GM12892 (cell line): Measurements from ENCODE around the gene SLC45A3.

Experiments used
- DNase-seq: peaks from one replicate; pipeline ENCODE4 v3.0.0; 2011; ENCODE audit not compliant: insufficient read length
- FAIRE-seq: peaks from 2 replicates; lab custom pipeline; 2011; peaks lifted over from hg19 to GRCh38; lab: Jason Lieb, UNC
- POLR2A ChIP-seq: IDR thresholded peaks from 2 replicates; pipeline ENCODE4 v1.6.1; 2011; ENCODE audit warnings: low read depth, low read length, control low read depth
- POLR2AphosphoS5 ChIP-seq: IDR thresholded peaks from 2 replicates; pipeline ENCODE4 v1.6.1; 2011; ENCODE audit warnings: low read depth, low read length, control low read depth
- TAF1 ChIP-seq: IDR thresholded peaks from 2 replicates; pipeline ENCODE4 v1.6.1; 2011; ENCODE audit warnings: low read depth, mild to moderate bottlenecking, control low read depth, low read length, borderline replicate concordance

SLC45A3 gene

DNA sequence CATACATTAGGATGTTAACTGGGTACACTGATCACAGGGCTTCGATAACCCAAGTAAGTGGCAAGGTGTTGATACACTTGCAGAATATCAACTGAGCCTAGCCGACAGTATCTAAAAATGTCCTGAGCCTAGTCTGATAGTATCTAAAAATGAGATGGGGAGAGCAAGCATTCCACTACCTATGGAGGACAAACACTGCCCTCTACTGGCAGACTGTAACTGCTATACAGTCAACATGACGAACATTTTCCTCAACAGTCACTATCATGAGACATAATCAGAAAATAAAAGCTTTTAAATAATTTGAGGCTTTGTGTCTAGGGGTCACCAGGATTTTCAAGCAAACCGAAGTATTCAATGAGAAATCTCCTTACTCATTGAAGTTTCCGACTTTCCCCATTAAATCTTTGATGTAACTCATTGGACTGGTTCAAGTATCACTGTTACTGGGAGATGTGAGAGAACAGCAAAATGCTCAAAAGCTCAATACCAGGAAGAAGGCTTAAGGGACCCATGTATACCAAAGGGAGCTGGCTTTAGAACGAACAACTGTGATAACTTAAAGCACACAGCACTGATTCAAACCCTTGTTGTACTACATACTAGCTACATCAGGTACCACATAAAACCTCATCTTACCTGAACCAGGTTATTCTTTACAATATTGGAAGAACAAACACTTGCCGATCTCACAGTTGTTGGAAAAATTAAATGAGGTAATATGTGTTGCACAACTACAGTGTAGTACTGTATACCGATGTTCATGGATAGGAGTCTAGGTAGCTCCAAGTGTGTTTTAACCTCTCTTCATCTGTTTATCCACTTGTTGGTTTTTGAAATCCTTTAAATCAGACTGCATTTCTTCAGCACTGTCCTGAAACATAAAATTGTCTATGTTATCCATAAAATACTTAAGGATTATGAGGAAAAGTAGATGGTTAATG, 31.1 kb upstream of the SLC45A3 start:
- FAIRE-seq, result peak; percentile 73
- no peak for TF ChIP-seq TAF1
- TF ChIP-seq POLR2A, result no peak
- TF ChIP-seq POLR2AphosphoS5, result no peak
- DNase-seq, result no peak

DNA sequence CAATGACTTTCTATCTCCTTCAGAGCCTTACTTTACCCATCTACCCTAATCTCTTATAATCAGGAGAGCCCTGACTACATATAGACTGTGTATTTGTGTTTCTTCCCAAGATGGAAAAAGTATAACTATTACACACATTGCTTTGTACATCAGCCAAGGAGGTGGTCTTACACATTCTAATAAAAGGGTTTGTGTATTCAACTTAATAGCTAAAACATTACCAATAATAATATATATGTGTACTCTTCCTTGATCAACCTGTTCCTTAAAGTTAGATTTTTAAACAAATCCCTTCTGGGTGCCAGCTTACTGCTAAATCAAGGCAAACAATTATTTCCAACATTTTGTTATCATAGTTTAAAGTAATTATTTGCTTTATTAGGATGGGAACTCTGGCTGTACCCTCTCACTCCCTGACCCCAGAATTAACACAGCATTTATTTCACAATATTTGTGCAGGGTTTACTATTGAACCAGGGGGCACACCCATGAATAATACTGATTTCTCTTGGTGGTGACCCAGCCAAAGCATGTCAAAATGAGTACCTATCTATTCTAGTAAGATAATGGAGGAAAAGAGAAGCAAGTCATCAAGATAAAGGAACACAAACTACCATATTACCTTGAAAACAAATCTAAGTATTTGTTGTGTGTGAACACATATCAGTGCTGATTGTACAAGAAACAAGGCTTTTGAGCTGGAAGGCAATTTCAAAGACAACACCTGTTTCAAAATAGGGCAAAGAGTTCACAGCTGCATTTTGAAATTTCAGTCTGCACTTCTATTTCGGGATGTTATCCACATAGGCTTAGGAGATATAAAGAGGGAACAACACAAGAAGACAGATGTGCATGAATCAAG, 30.1 kb upstream of the SLC45A3 start:
- FAIRE-seq, result no peak
- TF ChIP-seq POLR2AphosphoS5, result no peak
- no peak for TF ChIP-seq POLR2A
- no peak for TF ChIP-seq TAF1
- no peak for DNase-seq

DNA sequence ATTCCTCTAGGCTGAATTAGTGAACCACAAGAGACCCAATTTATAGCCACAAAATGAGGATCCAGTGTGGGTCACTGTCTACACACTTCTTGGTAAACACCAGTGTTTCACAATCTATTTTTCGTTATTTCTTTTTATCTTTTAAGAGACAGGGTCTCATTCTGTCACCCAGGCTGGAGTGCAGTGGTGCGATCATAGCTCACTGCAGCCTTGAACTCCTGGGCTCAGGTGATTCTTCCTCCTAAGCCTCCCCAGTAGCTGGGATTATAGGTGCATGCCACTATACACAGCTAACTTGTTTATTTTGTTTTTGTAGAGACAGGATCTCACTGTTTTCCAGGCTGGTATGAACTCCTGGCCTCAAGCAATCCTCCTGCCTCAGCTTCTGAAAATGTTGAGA, 29.3 kb upstream of the SLC45A3 start:
- TF ChIP-seq POLR2A (no peak), POLR2AphosphoS5 (no peak)
- DNase-seq (no peak), FAIRE-seq (no peak)

DNA sequence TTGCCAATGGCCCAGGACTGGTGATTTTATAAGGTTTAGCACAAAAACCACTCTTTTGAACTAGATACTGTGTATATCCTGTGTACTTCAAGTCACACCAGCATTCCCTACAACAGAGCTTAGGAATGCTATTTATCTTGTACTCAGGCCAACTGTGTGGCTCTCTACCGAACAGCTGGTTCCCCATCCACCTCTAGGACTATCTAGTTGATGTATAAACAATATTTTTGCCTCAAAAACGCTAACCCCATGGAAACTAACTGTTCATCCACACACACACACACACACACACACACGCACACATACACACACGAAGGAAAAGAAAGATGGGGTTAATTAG, 28.7 kb upstream of the SLC45A3 start:
- TF ChIP-seq POLR2AphosphoS5 (no peak), POLR2A (no peak)
- DNase-seq (no peak), FAIRE-seq (no peak)

DNA sequence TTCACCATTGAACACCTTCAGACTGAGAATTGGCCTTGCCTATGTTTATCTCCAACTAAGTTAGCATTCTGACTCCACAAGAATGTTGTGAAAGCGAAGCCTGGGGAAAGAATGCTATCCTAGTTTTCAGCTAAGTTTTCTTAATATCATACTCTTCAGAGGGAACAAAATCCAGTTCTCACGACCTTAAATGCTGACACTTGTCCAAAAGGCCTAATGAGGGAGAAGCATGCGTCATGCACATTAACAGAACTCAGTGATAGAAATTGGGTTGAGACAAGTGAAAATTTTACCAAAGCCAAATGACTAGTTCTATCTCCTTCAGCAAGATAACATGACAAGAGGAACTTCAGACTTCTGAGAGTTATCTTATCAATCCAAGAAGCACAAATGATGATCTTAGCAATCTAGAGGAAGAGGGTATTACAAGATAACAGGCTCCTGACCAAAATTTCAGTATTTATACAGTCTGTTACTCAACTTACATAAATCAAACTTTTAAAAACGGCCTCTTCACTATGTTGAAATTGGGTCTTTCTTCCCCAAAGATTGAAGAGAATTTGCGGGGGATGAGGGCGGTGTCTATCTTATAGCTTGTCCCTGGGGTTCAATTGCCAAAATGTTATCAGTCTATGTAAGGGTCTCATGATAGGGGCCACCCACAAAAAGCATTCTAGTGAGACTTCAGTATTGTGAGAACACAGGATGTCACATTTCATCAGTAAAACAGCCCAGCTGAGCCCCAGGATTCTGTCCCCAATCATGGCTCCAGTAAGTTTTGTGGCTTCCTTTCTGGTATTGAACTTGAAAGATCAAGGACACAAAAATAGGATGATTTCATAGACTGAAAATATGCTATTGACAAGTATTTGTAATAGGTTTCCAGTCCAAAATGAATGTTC, 26.5 kb upstream of the SLC45A3 start:
- TF ChIP-seq POLR2A (no peak), TAF1 (no peak), POLR2AphosphoS5 (no peak)
- DNase-seq, result no peak
- FAIRE-seq, result no peak

DNA sequence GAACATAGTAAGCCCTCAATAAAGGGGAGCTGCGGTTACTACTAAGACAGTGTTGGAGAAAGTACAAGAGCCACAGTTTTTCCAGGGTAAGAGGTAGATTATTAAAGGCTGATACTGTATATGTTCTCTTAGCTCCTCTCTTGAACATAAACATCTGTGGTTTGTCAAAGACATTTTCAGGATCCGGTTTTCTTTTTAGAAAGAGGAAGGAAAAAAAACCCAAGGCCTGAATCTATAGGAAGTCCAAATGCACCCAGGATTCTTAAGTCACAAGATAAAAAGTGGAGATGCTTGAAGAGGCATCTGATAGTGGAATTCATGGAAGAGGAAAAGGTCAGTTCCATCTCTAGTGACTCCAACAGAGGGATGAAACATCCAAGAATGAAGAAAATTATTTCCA, 24.6 kb upstream of the SLC45A3 start:
- no peak for TF ChIP-seq TAF1
- no peak for TF ChIP-seq POLR2A
- no peak for TF ChIP-seq POLR2AphosphoS5
- no peak for FAIRE-seq
- no peak for DNase-seq

DNA sequence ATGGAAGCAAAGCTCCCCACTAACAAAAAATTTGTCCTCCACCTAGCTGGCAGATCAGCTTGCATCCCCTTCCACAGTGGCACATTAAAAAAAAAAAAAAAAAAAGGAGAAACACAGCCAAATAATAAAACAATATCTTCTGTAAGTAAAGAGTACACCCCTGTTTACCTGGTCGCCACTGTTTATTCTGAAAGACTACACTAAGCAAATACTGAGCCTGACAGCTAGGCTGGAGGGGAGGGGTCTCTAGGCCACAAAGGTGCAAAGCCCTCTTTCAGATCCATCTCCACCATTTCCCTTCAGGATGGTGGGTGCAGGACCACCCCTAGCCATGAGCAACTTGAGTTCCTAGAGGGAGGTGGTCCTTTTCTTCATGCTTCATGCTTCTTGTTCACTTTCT, 22.8 kb upstream of the SLC45A3 start:
- no peak for TF ChIP-seq POLR2AphosphoS5
- no peak for TF ChIP-seq POLR2A
- TF ChIP-seq TAF1, result no peak
- DNase-seq (no peak), FAIRE-seq (no peak)

DNA sequence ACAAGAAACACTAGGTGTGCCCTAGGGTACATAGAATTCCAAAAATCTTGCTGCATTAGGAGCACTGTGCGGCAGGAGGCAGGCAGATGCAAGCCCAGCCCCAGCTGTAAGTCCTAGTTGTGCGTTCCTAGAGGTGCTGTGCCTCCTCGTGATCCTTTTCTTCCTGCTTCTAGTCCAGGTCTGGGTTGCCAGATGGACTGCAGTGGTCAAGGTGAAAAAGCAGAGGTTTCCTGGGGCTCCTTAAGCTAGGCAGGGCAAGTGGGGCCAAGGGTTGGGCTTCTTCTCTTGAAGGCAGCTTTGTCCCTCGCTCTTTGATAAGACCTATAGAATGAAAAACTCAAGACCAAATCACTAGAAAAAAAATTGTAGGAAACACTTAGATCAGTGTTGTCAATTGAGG, 21.6 kb upstream of the SLC45A3 start:
- DNase-seq, result no peak
- TF ChIP-seq POLR2AphosphoS5, result no peak
- TF ChIP-seq POLR2A, result no peak
- FAIRE-seq, result no peak

DNA sequence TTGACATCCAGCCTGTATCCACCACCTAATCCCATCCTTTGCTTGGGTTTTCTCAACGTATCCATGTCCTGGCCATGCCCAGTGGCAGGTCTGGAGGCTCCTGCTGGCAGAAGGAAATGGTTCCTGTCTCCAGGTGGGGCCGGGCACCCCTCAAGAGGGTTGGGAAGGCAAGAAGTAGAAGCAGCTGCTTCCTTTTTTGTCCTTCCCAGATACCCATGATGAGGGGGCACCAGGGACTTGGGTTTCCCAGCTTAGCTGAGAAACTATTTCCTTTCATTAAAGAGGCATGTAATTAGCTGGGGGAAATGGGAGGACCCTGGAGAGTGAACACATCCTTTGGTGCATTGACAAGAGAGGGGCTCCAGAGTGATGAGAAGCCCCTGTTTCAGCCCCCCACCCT, 21.1 kb upstream of the SLC45A3 start:
- DNase-seq (no peak), FAIRE-seq (no peak)
- TF ChIP-seq POLR2A, result no peak

DNA sequence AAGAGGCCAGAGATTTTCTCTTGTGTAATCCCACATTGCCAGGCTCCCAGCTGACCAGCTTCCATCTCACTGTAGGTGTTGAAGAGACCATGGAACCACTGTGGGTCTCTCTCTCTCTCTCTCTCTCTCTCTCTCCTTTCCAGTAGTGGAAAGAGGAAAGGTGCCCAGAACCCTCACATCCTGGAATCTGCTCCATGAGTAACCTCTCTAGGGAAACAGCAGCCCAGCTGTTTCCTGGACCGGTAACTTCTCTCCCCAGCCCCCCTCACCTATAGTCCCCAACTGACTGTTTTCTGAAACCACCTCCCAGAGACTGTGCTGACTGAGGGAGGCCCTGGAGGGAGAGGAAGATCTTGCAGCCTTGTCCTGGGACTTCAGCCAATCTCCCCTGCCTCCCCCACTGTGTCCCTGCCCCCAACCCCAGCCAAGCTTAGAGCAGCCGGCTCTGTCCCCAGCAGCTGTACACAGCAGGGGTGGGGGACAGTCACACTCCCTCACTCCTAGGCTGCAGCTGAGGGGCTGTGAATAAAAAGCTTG, 20.6 kb upstream of the SLC45A3 start:
- FAIRE-seq (no peak), DNase-seq (no peak)
- TF ChIP-seq POLR2AphosphoS5, result no peak

DNA sequence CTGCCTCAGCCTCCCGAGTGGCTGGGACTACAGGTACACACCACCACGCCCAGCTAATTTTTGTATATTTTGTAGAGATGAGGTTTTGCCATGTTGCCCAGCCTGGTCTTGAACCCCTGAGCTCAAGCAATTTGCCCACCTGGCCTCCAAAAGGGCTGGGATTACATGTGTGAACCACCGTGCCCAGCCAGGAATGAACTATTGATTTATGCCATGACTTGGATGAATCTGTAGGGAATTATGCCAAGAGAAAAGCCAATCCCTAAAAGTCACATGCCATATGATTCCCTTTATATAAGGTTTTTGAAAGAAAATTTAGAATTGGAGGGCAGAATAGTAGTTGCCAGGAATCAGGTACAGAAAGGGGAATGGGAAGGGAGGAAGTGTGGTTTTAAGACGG, 19.1 kb upstream of the SLC45A3 start:
- FAIRE-seq, result no peak
- no peak for DNase-seq
- no peak for TF ChIP-seq TAF1
- TF ChIP-seq POLR2AphosphoS5, result no peak
- no peak for TF ChIP-seq POLR2A

DNA sequence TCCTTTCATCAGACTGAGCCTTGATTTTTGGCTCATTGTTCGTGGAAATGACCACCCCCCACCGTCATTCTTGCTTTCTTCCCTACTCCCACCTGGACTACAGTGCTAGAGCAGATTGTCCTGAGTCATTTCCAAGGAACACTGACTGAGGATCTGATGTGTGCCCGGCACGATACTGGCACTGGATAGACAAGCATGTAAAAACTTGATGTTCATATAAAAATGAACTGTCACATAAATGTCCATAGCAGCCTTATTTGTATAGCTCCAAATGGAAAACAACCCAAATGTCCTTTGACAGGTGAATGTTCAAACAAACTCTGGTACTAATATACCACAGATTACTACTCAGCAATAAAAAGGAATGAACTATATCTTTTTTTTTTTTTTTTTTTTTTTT, 18.6 kb upstream of the SLC45A3 start:
- FAIRE-seq (no peak), DNase-seq (no peak)
- TF ChIP-seq TAF1, result no peak
- TF ChIP-seq POLR2AphosphoS5, result no peak
- no peak for TF ChIP-seq POLR2A
